WTC11 (cell line): ENCODE measurements around the gene ZC3H14. TPM values are rescaled to one million over a fixed set of nuclear protein-coding genes. Genes with fewer than 3 reads are reported as not detected.

Source experiments
- ATAC-seq: fragments of 200-7000 bp; cut with Tn5 transposase; 2 replicates; pipeline ENCODE4 v1.10.0; 2021; ENCODE audit warnings: mild to moderate bottlenecking, moderate library complexity
- CTCF ChIA-PET: fragments of 300-600 bp; sonication (Branson Sonifier 250); formaldehyde crosslinking; loops from one replicate; lab custom pipeline; 2021; ENCODE audit warnings: antibody characterized with exemption; lab: Charles Lee
- POLR2A ChIA-PET: fragments of 350-600 bp; sonication (Branson Sonifier 250); formaldehyde crosslinking; loops from one replicate; lab custom pipeline; 2021; ENCODE audit warnings: antibody characterized with exemption; lab: Charles Lee
- DNase-seq: peaks from one replicate; pipeline ENCODE4 v3.0.0; 2021; ENCODE audit warnings: low spot score
- H3K27ac Mint-ChIP-seq: 2 replicates; pipeline ENCODE4 v1.8.0; 2021; ENCODE audit warnings: mixed read lengths
- H3K27me3 Mint-ChIP-seq: 2 replicates; pipeline ENCODE4 v1.8.0; 2021; ENCODE audit warnings: low read depth, mild to moderate bottlenecking, moderate library complexity, mixed read lengths
- H3K36me3 Mint-ChIP-seq: 2 replicates; pipeline ENCODE4 v1.8.0; 2021; ENCODE audit warnings: mixed read lengths
- H3K4me1 Mint-ChIP-seq: 2 replicates; pipeline ENCODE4 v1.8.0; 2022; ENCODE audit warnings: mixed read lengths
- H3K4me3 Mint-ChIP-seq: 2 replicates; pipeline ENCODE4 v1.8.0; 2021; ENCODE audit warnings: mild to moderate bottlenecking, moderate library complexity, mixed read lengths
- H3K9me3 Mint-ChIP-seq: 2 replicates; pipeline ENCODE4 v1.8.0; 2021; ENCODE audit warnings: mixed read lengths
- ELF4 ChIP-seq: sonication (generic); formaldehyde crosslinking; IDR thresholded peaks from 2 replicates; pipeline ENCODE4 v1.8.1; 2022; ENCODE audit warnings: low read depth, mild to moderate bottlenecking, moderate library complexity, missing genetic modification reagents
- FOXJ3 ChIP-seq: sonication (generic); formaldehyde crosslinking; IDR thresholded peaks from 2 replicates; pipeline ENCODE4 v1.9.0; 2021; ENCODE audit warnings: missing genetic modification reagents, mild to moderate bottlenecking, borderline replicate concordance
- GABPB1 ChIP-seq: sonication (generic); formaldehyde crosslinking; IDR thresholded peaks from 2 replicates; pipeline ENCODE4 v1.8.1; 2023; ENCODE audit warnings: mild to moderate bottlenecking, missing genetic modification reagents
- GRHL2 ChIP-seq: fragments of 250-450 bp; sonication (Bioruptor Pico); IDR thresholded peaks from 2 replicates; pipeline ENCODE4 v1.8.0; 2022; ENCODE audit warnings: mild to moderate bottlenecking, moderate library complexity; ENCODE audit not compliant: insufficient replicate concordance, severe bottlenecking
- NR1H2 ChIP-seq: sonication (generic); formaldehyde crosslinking; IDR thresholded peaks from 2 replicates; pipeline ENCODE4 v1.9.0; 2021; ENCODE audit warnings: mild to moderate bottlenecking, moderate library complexity, missing genetic modification reagents
- SMAD4 ChIP-seq: sonication (generic); formaldehyde crosslinking; IDR thresholded peaks from 2 replicates; pipeline ENCODE4 v1.8.0; 2022; ENCODE audit warnings: mild to moderate bottlenecking, missing genetic modification reagents
- ZBTB21 ChIP-seq: sonication (generic); formaldehyde crosslinking; IDR thresholded peaks from 2 replicates; pipeline ENCODE4 v1.8.1; 2023; ENCODE audit warnings: mild to moderate bottlenecking, missing genetic modification reagents, borderline replicate concordance
- total RNA-seq: library from RNA; stranded (reverse); gene quantifications from 3 replicates; pipeline ENCODE4 v1.2.3, GENCODE V29; 2021
- TF ChIP-seq, protein P1 (sequence below): sonication (generic); formaldehyde crosslinking; conservative IDR thresholded peaks from 2 replicates; pipeline ENCODE4 v1.8.1; 2023; ENCODE audit warnings: mild to moderate bottlenecking, low read depth, missing genetic modification reagents, moderate library complexity
- TF ChIP-seq, protein P2 (sequence below): sonication (generic); formaldehyde crosslinking; IDR thresholded peaks from 2 replicates; pipeline ENCODE4 v1.8.1; 2022; ENCODE audit warnings: low read depth, missing genetic modification reagents, borderline replicate concordance
- TF ChIP-seq, protein P3 (sequence below): fragments of 250-450 bp; sonication (Bioruptor Pico); IDR thresholded peaks from 2 replicates; pipeline ENCODE4 v1.9.0; 2021; ENCODE audit warnings: mild to moderate bottlenecking
- TF ChIP-seq, protein P4 (sequence below): fragments of 250-450 bp; sonication (Bioruptor Pico); IDR thresholded peaks from 2 replicates; pipeline ENCODE4 v1.9.0; 2021; ENCODE audit warnings: moderate library complexity, mild to moderate bottlenecking, inconsistent platforms, borderline replicate concordance
- TF ChIP-seq, protein P5 (sequence below): fragments of 200-600 bp; IDR thresholded peaks from 2 replicates; pipeline ENCODE4 v1.8.0; 2022; ENCODE audit warnings: antibody characterized with exemption
- TF ChIP-seq, protein P6 (sequence below): sonication (generic); formaldehyde crosslinking; IDR thresholded peaks from 2 replicates; pipeline ENCODE4 v1.8.1; 2023; ENCODE audit warnings: mild to moderate bottlenecking, missing genetic modification reagents, moderate library complexity

ZC3H14 gene
- total RNA-seq, 1 experiment from 2014 or later: 64.9 TPM

DNA sequence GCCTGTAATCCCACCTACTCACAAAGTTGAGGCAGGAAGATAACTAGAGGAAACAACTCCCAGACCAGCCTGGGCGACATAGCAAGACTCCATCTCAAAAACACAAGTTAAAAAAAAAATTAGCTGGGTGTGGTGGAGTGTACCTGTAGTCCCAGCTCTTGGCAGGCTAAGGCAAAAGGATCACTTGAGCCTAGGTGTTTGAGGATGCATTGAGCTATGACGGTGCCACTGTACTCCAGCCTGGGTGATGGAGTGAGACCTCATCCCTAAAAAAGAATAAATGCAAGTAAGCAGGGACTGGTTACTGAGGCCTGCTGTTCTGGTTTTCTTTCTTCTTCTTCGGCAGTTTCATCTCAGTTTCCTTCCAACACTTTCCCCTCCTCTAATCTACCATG is 15.5 kb upstream of the ZC3H14 start (continued):
- TF ChIP-seq, protein P1, sequence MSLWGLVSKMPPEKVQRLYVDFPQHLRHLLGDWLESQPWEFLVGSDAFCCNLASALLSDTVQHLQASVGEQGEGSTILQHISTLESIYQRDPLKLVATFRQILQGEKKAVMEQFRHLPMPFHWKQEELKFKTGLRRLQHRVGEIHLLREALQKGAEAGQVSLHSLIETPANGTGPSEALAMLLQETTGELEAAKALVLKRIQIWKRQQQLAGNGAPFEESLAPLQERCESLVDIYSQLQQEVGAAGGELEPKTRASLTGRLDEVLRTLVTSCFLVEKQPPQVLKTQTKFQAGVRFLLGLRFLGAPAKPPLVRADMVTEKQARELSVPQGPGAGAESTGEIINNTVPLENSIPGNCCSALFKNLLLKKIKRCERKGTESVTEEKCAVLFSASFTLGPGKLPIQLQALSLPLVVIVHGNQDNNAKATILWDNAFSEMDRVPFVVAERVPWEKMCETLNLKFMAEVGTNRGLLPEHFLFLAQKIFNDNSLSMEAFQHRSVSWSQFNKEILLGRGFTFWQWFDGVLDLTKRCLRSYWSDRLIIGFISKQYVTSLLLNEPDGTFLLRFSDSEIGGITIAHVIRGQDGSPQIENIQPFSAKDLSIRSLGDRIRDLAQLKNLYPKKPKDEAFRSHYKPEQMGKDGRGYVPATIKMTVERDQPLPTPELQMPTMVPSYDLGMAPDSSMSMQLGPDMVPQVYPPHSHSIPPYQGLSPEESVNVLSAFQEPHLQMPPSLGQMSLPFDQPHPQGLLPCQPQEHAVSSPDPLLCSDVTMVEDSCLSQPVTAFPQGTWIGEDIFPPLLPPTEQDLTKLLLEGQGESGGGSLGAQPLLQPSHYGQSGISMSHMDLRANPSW (CRISPR knock-in tag): no peak
- TF ChIP-seq GABPB1 (no peak), NR1H2 (no peak), ZBTB21 (CRISPR knock-in tag) (no peak)
- TF ChIP-seq, all 79 proteins: peak for 0

DNA sequence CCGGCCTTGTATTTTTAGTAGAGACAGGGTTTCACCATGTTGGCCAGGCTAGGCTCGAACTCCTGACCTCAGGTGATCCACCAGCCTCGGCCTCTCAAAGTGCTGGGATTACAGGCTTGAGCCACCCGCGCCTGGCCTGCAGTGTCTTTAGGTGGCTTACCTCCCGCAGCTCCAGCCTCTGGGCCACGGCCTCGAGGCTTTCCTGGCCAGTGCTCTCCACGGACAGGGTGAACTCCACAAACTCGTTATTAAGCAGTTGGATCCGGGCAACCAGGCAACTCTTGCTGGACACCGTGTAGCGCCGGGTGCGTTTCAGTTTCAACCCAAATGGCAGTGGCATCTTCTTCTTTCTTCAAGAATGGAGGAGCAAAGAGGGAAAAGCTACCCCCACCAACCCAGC is 12.8 kb upstream of the ZC3H14 start:
- DNase-seq (no peak), ATAC-seq (no peak)
- TF ChIP-seq SMAD4: no peak
- no peak for TF ChIP-seq GRHL2
- TF ChIP-seq, protein P2, sequence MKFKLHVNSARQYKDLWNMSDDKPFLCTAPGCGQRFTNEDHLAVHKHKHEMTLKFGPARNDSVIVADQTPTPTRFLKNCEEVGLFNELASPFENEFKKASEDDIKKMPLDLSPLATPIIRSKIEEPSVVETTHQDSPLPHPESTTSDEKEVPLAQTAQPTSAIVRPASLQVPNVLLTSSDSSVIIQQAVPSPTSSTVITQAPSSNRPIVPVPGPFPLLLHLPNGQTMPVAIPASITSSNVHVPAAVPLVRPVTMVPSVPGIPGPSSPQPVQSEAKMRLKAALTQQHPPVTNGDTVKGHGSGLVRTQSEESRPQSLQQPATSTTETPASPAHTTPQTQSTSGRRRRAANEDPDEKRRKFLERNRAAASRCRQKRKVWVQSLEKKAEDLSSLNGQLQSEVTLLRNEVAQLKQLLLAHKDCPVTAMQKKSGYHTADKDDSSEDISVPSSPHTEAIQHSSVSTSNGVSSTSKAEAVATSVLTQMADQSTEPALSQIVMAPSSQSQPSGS (CRISPR knock-in tag): no peak
- TF ChIP-seq, protein P3, sequence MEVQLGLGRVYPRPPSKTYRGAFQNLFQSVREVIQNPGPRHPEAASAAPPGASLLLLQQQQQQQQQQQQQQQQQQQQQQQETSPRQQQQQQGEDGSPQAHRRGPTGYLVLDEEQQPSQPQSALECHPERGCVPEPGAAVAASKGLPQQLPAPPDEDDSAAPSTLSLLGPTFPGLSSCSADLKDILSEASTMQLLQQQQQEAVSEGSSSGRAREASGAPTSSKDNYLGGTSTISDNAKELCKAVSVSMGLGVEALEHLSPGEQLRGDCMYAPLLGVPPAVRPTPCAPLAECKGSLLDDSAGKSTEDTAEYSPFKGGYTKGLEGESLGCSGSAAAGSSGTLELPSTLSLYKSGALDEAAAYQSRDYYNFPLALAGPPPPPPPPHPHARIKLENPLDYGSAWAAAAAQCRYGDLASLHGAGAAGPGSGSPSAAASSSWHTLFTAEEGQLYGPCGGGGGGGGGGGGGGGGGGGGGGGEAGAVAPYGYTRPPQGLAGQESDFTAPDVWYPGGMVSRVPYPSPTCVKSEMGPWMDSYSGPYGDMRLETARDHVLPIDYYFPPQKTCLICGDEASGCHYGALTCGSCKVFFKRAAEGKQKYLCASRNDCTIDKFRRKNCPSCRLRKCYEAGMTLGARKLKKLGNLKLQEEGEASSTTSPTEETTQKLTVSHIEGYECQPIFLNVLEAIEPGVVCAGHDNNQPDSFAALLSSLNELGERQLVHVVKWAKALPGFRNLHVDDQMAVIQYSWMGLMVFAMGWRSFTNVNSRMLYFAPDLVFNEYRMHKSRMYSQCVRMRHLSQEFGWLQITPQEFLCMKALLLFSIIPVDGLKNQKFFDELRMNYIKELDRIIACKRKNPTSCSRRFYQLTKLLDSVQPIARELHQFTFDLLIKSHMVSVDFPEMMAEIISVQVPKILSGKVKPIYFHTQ: no peak
- no peak for TF ChIP-seq ELF4 (CRISPR knock-in tag)
- TF ChIP-seq, protein P4, sequence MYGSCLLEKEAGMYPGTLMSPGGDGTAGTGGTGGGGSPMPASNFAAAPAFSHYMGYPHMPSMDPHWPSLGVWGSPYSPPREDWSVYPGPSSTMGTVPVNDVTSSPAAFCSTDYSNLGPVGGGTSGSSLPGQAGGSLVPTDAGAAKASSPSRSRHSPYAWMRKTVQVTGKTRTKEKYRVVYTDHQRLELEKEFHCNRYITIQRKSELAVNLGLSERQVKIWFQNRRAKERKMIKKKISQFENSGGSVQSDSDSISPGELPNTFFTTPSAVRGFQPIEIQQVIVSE (CRISPR knock-in tag): no peak
- TF ChIP-seq FOXJ3: no peak
- TF ChIP-seq, protein P5, sequence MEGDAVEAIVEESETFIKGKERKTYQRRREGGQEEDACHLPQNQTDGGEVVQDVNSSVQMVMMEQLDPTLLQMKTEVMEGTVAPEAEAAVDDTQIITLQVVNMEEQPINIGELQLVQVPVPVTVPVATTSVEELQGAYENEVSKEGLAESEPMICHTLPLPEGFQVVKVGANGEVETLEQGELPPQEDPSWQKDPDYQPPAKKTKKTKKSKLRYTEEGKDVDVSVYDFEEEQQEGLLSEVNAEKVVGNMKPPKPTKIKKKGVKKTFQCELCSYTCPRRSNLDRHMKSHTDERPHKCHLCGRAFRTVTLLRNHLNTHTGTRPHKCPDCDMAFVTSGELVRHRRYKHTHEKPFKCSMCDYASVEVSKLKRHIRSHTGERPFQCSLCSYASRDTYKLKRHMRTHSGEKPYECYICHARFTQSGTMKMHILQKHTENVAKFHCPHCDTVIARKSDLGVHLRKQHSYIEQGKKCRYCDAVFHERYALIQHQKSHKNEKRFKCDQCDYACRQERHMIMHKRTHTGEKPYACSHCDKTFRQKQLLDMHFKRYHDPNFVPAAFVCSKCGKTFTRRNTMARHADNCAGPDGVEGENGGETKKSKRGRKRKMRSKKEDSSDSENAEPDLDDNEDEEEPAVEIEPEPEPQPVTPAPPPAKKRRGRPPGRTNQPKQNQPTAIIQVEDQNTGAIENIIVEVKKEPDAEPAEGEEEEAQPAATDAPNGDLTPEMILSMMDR: no peak
- TF ChIP-seq, protein P6, sequence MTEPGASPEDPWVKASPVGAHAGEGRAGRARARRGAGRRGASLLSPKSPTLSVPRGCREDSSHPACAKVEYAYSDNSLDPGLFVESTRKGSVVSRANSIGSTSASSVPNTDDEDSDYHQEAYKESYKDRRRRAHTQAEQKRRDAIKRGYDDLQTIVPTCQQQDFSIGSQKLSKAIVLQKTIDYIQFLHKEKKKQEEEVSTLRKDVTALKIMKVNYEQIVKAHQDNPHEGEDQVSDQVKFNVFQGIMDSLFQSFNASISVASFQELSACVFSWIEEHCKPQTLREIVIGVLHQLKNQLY (CRISPR knock-in tag): no peak
- no peak overlapping the region for H3K27ac Mint-ChIP-seq
- POLR2A ChIA-PET: no interaction called here
- H3K9me3 Mint-ChIP-seq: no peaks in the 10 kb centered on the region
- CTCF ChIA-PET: no interaction called here
- peaks cover 6% of the 10 kb centered on the region; the same call in 1 of the 2 replicates for H3K36me3 Mint-ChIP-seq
- H3K4me1 Mint-ChIP-seq: peaks cover 9% of the 10 kb centered on the region
- H3K4me3 Mint-ChIP-seq: no peak overlapping the region
- peaks cover 4% of the 10 kb centered on the region; the same call in 1 of the 2 replicates for H3K27me3 Mint-ChIP-seq
